IPS-18c (cell line): Measurements from ENCODE around the gene NCK2.

Source experiments
- H3K4me3 ChIP-seq: 2 replicates; pipeline ENCODE4 v1.7.0; 2013; ENCODE audit warnings: low read depth, mild to moderate bottlenecking, low read length, moderate library complexity; ENCODE audit not compliant: insufficient read depth
- H3K9me3 ChIP-seq: one replicate; pipeline ENCODE4 v1.6.1; 2013; ENCODE audit warnings: mild to moderate bottlenecking, low read length, moderate library complexity; ENCODE audit not compliant: control insufficient read depth, insufficient read depth

The NCK2 gene

GRCh38 chr2:105744909-105745853 is at the start of gene NCK2:
TSS of gene NCK2 (plus strand) at chr2:105744912. CDS start at chr2:105855064, 110,152 bp downstream.
- Histone ChIP-seq H3K4me3 (peak within 1 kb of the TSS; percentile 55), H3K9me3 (no peaks in the 10 kb centered on the region)

- H3K4me3 ChIP-seq, result no peak overlapping the region
- peaks cover 2% of the 10 kb centered on the region for H3K9me3 ChIP-seq
Observed at GRCh38 chr2:105697781-105698449, 46.8 kb upstream of the NCK2 start.

GRCh38 chr2:105698820-105699219 is 45.9 kb upstream of the NCK2 start:
- H3K9me3 ChIP-seq, result peaks cover 2% of the 10 kb centered on the region
- no peak overlapping the region for H3K4me3 ChIP-seq

GRCh38 chr2:105701042-105701441 is 43.7 kb upstream of the NCK2 start:
- Histone ChIP-seq H3K4me3 (no peak overlapping the region), H3K9me3 (no peaks in the 10 kb centered on the region)

- Histone ChIP-seq H3K4me3 (no peak overlapping the region), H3K9me3 (no peaks in the 10 kb centered on the region)
Observed at GRCh38 chr2:105708697-105709096, 36.0 kb upstream of the NCK2 start.

- Histone ChIP-seq H3K4me3 (no peak overlapping the region), H3K9me3 (no peaks in the 10 kb centered on the region)
Observed at GRCh38 chr2:105711394-105711793, 33.3 kb upstream of the NCK2 start.

GRCh38 chr2:105712166-105712915 is 32.4 kb upstream of the NCK2 start:
- no peak overlapping the region for H3K4me3 ChIP-seq
- H3K9me3 ChIP-seq, result no peaks in the 10 kb centered on the region

- Histone ChIP-seq H3K4me3 (no peak overlapping the region), H3K9me3 (no peaks in the 10 kb centered on the region)
Observed at GRCh38 chr2:105712981-105713596, 31.6 kb upstream of the NCK2 start.

- no peaks in the 10 kb centered on the region for H3K9me3 ChIP-seq
- H3K4me3 ChIP-seq, result no peak overlapping the region
Observed at GRCh38 chr2:105714141-105714540, 30.6 kb upstream of the NCK2 start.

GRCh38 chr2:105718846-105719481 is 25.7 kb upstream of the NCK2 start:
- no peaks in the 10 kb centered on the region for H3K9me3 ChIP-seq
- H3K4me3 ChIP-seq, result no peak overlapping the region

GRCh38 chr2:105721991-105722511 is 22.7 kb upstream of the NCK2 start:
- Histone ChIP-seq H3K9me3 (peaks cover 2% of the 10 kb centered on the region), H3K4me3 (no peak overlapping the region)

- H3K9me3 ChIP-seq, result peaks cover 2% of the 10 kb centered on the region
- no peak overlapping the region for H3K4me3 ChIP-seq
Observed at GRCh38 chr2:105722726-105723297, 21.9 kb upstream of the NCK2 start.

- H3K9me3 ChIP-seq, result peaks cover 2% of the 10 kb centered on the region
- H3K4me3 ChIP-seq, result no peak overlapping the region
Observed at GRCh38 chr2:105723431-105723830, 21.3 kb upstream of the NCK2 start.

- Histone ChIP-seq H3K4me3 (no peak overlapping the region), H3K9me3 (peaks cover 2% of the 10 kb centered on the region)
Observed at GRCh38 chr2:105725388-105725787, 19.3 kb upstream of the NCK2 start.

- Histone ChIP-seq H3K9me3 (peaks cover 2% of the 10 kb centered on the region), H3K4me3 (no peak overlapping the region)
Observed at GRCh38 chr2:105730170-105730569, 14.5 kb upstream of the NCK2 start.

- no peak overlapping the region for H3K4me3 ChIP-seq
Observed at GRCh38 chr2:105731511-105731910, 13.2 kb upstream of the NCK2 start.

More at GRCh38 chr2:105731511-105731910, 13.2 kb upstream of the NCK2 start:
- peaks cover 2% of the 10 kb centered on the region for H3K9me3 ChIP-seq
